ENCODE data around the gene PTGES2.

Gene PTGES2

GRCh38 chr9:128149001-128149701, 21.6 kb upstream of the PTGES2 start, which contains the start of gene LCN2:
Gene LCN2 (plus strand): TSS chr9:128149453. CDS start chr9:128149526, 73 bp downstream.
- no peak for TF ChIP-seq CTCF (IDR thresholded peaks at IDR 0.05; ENCODE audit: borderline replicate concordance, insufficient read depth, low read depth, low read length)
- H3K4me3 ChIP-seq (ENCODE audit: low read depth, low read length): no peak within 1 kb of the TSS

- no peak overlapping the region for H3K4me3 ChIP-seq (ENCODE audit: low read depth, low read length)
- no peak for TF ChIP-seq CTCF (IDR thresholded peaks at IDR 0.05; ENCODE audit: borderline replicate concordance, insufficient read depth, low read depth, low read length)
These were observed 21.0 kb upstream of the PTGES2 start for GRCh38 chr9:128148509-128149000.

- no peak for TF ChIP-seq CTCF (IDR thresholded peaks at IDR 0.05; ENCODE audit: borderline replicate concordance, insufficient read depth, low read depth, low read length)
- no peak overlapping the region for H3K4me3 ChIP-seq (ENCODE audit: low read depth, low read length)
These were observed 19.1 kb upstream of the PTGES2 start for GRCh38 chr9:128146591-128147120.

GRCh38 chr9:128145951-128146351, 18.4 kb upstream of the PTGES2 start:
- TF ChIP-seq CTCF (IDR thresholded peaks at IDR 0.05; ENCODE audit: borderline replicate concordance, insufficient read depth, low read depth, low read length): no peak
- H3K4me3 ChIP-seq (ENCODE audit: low read depth, low read length): no peak overlapping the region

GRCh38 chr9:128145536-128145935, 18.0 kb upstream of the PTGES2 start:
- H3K4me3 ChIP-seq (ENCODE audit: low read depth, low read length): no peak overlapping the region
- TF ChIP-seq CTCF (IDR thresholded peaks at IDR 0.05; ENCODE audit: borderline replicate concordance, insufficient read depth, low read depth, low read length): no peak

GRCh38 chr9:128144239-128145181, 17.0 kb upstream of the PTGES2 start:
- no peak overlapping the region for H3K4me3 ChIP-seq (ENCODE audit: low read depth, low read length)

More at GRCh38 chr9:128144239-128145181, 17.0 kb upstream of the PTGES2 start:
- TF ChIP-seq CTCF (IDR thresholded peaks at IDR 0.05; ENCODE audit: borderline replicate concordance, insufficient read depth, low read depth, low read length): no peak

All from GM12875 (cell line).